Upper lobe of right lung (tissue), 1 donor: Measurements from ENCODE around the gene EPX. TPM values are rescaled to one million over a fixed set of nuclear protein-coding genes. Genes with fewer than 3 reads are reported as not detected.

ENCODE experiments used
- ATAC-seq: fragments of 200-7000 bp; cut with Tn5 transposase; one replicate; pipeline ENCODE4 v1.9.1; 2020; ENCODE audit warnings: mild to moderate bottlenecking, moderate library complexity
- DNase-seq: peaks from one replicate; pipeline ENCODE4 v3.0.0-alpha.2; 2020
- H3K27ac ChIP-seq: fragments of 200-600 bp; one replicate; pipeline ENCODE4 v1.8.0; 2022
- H3K27me3 ChIP-seq: fragments of 200-600 bp; one replicate; pipeline ENCODE4 v1.8.0; 2022; ENCODE audit warnings: mild to moderate bottlenecking
- H3K36me3 ChIP-seq: fragments of 200-600 bp; one replicate; pipeline ENCODE4 v1.8.0; 2022
- H3K4me1 ChIP-seq: fragments of 200-600 bp; one replicate; pipeline ENCODE4 v1.8.0; 2022
- H3K4me3 ChIP-seq: fragments of 200-600 bp; one replicate; pipeline ENCODE4 v1.8.0; 2022; ENCODE audit warnings: mild to moderate bottlenecking
- H3K9me3 ChIP-seq: fragments of 200-600 bp; one replicate; pipeline ENCODE4 v1.8.0; 2022
- intact Hi-C: fragments of 100-400 bp; cut with DNase I; formaldehyde crosslinking; loops from one replicate; pipeline ENCODE4 v1.11.0; 2022
- total RNA-seq: library from RNA; stranded (reverse); fragmentation: NEBNext Ultra II Directional; extraction: Animal tissue kit (Norgen Biotek cat#: 25700); gene quantifications from one replicate; pipeline ENCODE4 v1.2.1, GENCODE V29; 2021
- TF ChIP-seq, protein P1 (sequence below): fragments of 200-600 bp; IDR thresholded peaks from one replicate; pipeline ENCODE4 v1.8.0; 2022; ENCODE audit warnings: antibody characterized with exemption
- donor health status: DM: no; HTN: yes; CAD: no; lungs with severe emphysema.

Gene EPX
- total RNA-seq, 1 donor from 2014 or later: not detected

DNA sequence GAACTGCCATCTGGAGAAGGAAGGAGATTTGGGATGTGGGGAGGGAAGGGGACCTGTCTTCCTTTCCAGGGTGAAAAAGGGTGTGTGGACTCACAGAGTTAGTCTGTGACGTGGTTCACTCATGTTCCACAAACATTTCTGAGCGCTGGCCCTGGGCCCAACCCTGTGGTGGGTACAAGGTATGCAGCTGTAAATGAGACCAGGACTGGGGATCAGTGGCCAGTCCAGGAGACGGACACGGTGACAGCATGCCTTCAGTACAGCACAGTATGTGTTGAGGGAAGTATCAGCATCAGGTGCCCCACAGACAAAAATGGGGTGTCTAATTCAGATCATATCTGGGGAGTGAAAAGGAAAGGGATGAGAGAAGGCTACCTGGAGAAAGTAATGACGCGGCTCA lies 5.5 kb upstream of the EPX start:
- Histone ChIP-seq H3K36me3 (no peaks in the 10 kb centered on the region), H3K9me3 (no peaks in the 10 kb centered on the region), H3K27me3 (peaks cover 6% of the 10 kb centered on the region), H3K4me3 (no peak overlapping the region), H3K27ac (no peak overlapping the region), H3K4me1 (no peaks in the 10 kb centered on the region)
- intact Hi-C loops: no loop called here
- TF ChIP-seq, protein P1, sequence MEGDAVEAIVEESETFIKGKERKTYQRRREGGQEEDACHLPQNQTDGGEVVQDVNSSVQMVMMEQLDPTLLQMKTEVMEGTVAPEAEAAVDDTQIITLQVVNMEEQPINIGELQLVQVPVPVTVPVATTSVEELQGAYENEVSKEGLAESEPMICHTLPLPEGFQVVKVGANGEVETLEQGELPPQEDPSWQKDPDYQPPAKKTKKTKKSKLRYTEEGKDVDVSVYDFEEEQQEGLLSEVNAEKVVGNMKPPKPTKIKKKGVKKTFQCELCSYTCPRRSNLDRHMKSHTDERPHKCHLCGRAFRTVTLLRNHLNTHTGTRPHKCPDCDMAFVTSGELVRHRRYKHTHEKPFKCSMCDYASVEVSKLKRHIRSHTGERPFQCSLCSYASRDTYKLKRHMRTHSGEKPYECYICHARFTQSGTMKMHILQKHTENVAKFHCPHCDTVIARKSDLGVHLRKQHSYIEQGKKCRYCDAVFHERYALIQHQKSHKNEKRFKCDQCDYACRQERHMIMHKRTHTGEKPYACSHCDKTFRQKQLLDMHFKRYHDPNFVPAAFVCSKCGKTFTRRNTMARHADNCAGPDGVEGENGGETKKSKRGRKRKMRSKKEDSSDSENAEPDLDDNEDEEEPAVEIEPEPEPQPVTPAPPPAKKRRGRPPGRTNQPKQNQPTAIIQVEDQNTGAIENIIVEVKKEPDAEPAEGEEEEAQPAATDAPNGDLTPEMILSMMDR: no peak
- ATAC-seq (no peak), DNase-seq (no peak)

DNA sequence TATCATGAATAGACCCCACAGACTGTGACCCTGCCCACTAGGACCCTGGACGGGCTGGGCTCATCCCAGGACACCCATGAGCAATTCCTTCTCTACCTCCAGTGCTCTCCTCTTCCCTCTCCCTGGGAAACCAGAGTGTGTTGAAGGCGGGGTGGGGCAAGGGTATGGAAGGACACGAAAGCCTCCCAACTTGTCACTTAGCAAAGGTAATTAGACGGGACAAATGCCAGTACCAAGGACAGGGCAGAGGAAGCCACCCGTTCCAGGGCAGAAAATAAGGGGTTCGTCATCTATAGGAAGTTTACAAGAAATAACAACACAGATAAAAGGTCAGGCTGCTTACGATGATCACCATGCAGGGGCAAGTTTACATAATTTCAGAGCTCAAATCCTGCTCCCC lies 4.9 kb upstream of the EPX start:
- TF ChIP-seq, protein P1: no peak
- Histone ChIP-seq H3K4me3 (no peak overlapping the region), H3K27me3 (peaks cover 6% of the 10 kb centered on the region)

DNA sequence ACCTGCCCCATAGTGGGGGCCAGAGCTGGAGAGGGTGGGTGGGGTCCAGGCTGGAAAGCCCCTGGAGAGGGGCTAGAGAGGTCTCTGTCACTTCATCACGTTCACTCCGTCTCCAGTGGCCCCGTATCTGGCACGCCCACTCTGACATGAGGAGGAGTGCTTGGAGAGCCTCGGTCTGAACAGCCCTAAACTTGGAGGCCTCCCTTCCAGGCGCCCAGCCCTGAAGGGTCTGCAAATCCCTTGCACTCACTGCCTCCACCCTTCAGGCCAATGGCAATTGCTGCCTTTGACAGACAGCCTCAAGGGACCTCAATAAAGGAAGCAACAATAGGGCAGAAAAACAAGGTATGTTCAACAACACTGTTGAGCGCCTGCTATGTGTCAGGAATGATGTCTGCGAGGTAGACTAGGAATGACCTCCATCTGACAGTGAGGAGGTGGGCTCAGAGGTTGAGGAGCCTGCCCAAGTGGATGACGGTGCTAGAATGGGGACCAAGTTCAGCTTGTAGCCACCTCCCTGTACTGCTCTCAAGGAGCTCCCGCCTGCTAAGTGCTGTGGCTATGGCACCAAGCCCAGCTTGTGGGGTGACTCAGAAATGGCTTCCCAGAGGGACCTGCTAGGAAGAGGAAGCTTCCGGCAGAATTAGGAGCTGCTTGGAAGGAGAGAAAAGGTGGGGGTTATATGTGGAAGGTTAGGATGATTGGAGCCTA lies 2.9 kb upstream of the EPX start:
- ATAC-seq (peak; percentile 79), DNase-seq (peak; percentile 88)
- intact Hi-C loops: no loop called here
- Histone ChIP-seq H3K36me3 (no peaks in the 10 kb centered on the region), H3K27ac (no peak overlapping the region), H3K4me3 (no peak overlapping the region), H3K27me3 (peaks cover 6% of the 10 kb centered on the region), H3K4me1 (no peaks in the 10 kb centered on the region), H3K9me3 (no peaks in the 10 kb centered on the region)
- TF ChIP-seq, protein P1: no peak

More for the DNA sequence above, 4.9 kb upstream of the EPX start:
- Histone ChIP-seq H3K27ac (no peak overlapping the region), H3K4me1 (no peaks in the 10 kb centered on the region), H3K36me3 (no peaks in the 10 kb centered on the region), H3K9me3 (no peaks in the 10 kb centered on the region)
- DNase-seq: no peak
- ATAC-seq: no peak
- intact Hi-C loops: no loop called here

GRCh38 chr17:58191241-58191896 lies 1.2 kb upstream of the EPX start:
- H3K27ac ChIP-seq: no peak overlapping the region
- TF ChIP-seq, protein P1: no peak
- no peak overlapping the region for H3K4me3 ChIP-seq
- H3K4me1 ChIP-seq: no peaks in the 10 kb centered on the region
- no peaks in the 10 kb centered on the region for H3K9me3 ChIP-seq
- intact Hi-C loops: no loop called here
- no peaks in the 10 kb centered on the region for H3K36me3 ChIP-seq
- peaks cover 6% of the 10 kb centered on the region for H3K27me3 ChIP-seq
- ATAC-seq (no peak), DNase-seq (no peak)

GRCh38 chr17:58193641-58194255 lies 1.2 kb downstream of the EPX start:
- intact Hi-C loops: no loop called here
- peaks cover 25% of the 10 kb centered on the region for H3K27me3 ChIP-seq
- TF ChIP-seq, protein P1: no peak
- ATAC-seq: no peak
- no peaks in the 10 kb centered on the region for H3K36me3 ChIP-seq
- H3K27ac ChIP-seq: no peak overlapping the region
- H3K9me3 ChIP-seq: no peaks in the 10 kb centered on the region
- DNase-seq: no peak
- H3K4me3 ChIP-seq: no peak overlapping the region
- no peaks in the 10 kb centered on the region for H3K4me1 ChIP-seq
